Neural progenitor cell (in vitro differentiated cells): ENCODE measurements around the gene FRS2. TPM values are rescaled to one million over a fixed set of nuclear protein-coding genes. Genes with fewer than 3 reads are reported as not detected.
A peak's percentile ranks its signal among the peaks of the same experiment; 100 is the strongest.

Source experiments
- DNase-seq: peaks from one replicate; pipeline ENCODE4 v3.0.0-alpha.2; 2016; ENCODE audit warnings: low spot score
- H2AFZ ChIP-seq: fragments of 200-600 bp; sonication (generic); replicated peaks from 2 replicates; pipeline ENCODE4 v1.6.1; 2016; ENCODE audit warnings: antibody characterized with exemption
- H3F3A ChIP-seq: fragments of 200-600 bp; sonication (generic); 2 replicates; pipeline ENCODE4 v1.6.1; 2016; ENCODE audit warnings: antibody characterized with exemption, low read depth
- H3K27ac ChIP-seq: fragments of 200-600 bp; sonication (generic); 2 replicates; pipeline ENCODE4 v1.5.1; 2016; ENCODE audit warnings: mild to moderate bottlenecking
- H3K27me3 ChIP-seq: fragments of 200-600 bp; sonication (generic); 2 replicates; pipeline ENCODE4 v1.6.1; 2016; ENCODE audit warnings: mild to moderate bottlenecking, moderate library complexity
- H3K36me3 ChIP-seq: fragments of 200-600 bp; sonication (generic); 2 replicates; pipeline ENCODE4 v1.5.1; 2016
- H3K4me1 ChIP-seq: fragments of 200-600 bp; sonication (generic); 2 replicates; pipeline ENCODE4 v1.6.1; 2016; ENCODE audit warnings: mixed run types
- H3K4me2 ChIP-seq: fragments of 200-600 bp; sonication (generic); 2 replicates; pipeline ENCODE4 v1.6.1; 2016
- H3K4me3 ChIP-seq: fragments of 200-600 bp; sonication (generic); 2 replicates; pipeline ENCODE4 v1.5.1; 2016
- H3K79me2 ChIP-seq: fragments of 200-600 bp; sonication (generic); 2 replicates; pipeline ENCODE4 v1.6.1; 2016; ENCODE audit warnings: low read depth
- H3K9ac ChIP-seq: fragments of 200-600 bp; sonication (generic); 2 replicates; pipeline ENCODE4 v1.6.1; 2016
- H3K9me3 ChIP-seq: fragments of 200-600 bp; sonication (generic); 2 replicates; pipeline ENCODE4 v1.5.1; 2016; ENCODE audit warnings: low read depth
- H4K20me1 ChIP-seq: fragments of 200-600 bp; sonication (generic); 2 replicates; pipeline ENCODE4 v1.6.1; 2016; ENCODE audit warnings: low read depth
- H3K27ac Mint-ChIP-seq: 3 replicates; pipeline ENCODE4 v1.8.0; 2021; ENCODE audit warnings: mixed read lengths
- H3K27me3 Mint-ChIP-seq: 2 replicates; pipeline ENCODE4 v1.8.0; 2022; ENCODE audit warnings: low read depth, mild to moderate bottlenecking, inconsistent platforms, moderate library complexity, mixed read lengths; ENCODE audit not compliant: insufficient read depth
- H3K36me3 Mint-ChIP-seq: 3 replicates; pipeline ENCODE4 v1.8.0; 2021; ENCODE audit warnings: mixed read lengths
- H3K4me1 Mint-ChIP-seq: 3 replicates; pipeline ENCODE4 v1.8.0; 2021; ENCODE audit warnings: mixed read lengths
- H3K4me3 Mint-ChIP-seq: 3 replicates; pipeline ENCODE4 v1.8.0; 2021; ENCODE audit warnings: mild to moderate bottlenecking, moderate library complexity, mixed read lengths
- H3K9me3 Mint-ChIP-seq: 3 replicates; pipeline ENCODE4 v1.8.0; 2020; ENCODE audit warnings: mixed read lengths
- CTCF ChIP-seq: fragments of 200-600 bp; sonication (generic); IDR thresholded peaks from 2 replicates; pipeline ENCODE4 v1.5.1; 2017; ENCODE audit warnings: antibody characterized with exemption, mild to moderate bottlenecking
- EZH2 ChIP-seq: fragments of 200-600 bp; sonication (generic); IDR thresholded peaks from 2 replicates; pipeline ENCODE4 v1.6.1; 2017; ENCODE audit warnings: antibody characterized with exemption, mild to moderate bottlenecking, moderate library complexity
- EZH2phosphoT487 ChIP-seq: fragments of 200-600 bp; sonication (generic); IDR thresholded peaks from 2 replicates; pipeline ENCODE4 v1.6.1; 2017; ENCODE audit warnings: antibody characterized with exemption
- total RNA-seq: library from RNA; depleted of rRNA; stranded (reverse); fragments of >200 nt; gene quantifications from 2 replicates; pipeline ENCODE4 v1.2.3, GENCODE V29; 2015; ENCODE audit warnings: low replicate concordance

FRS2 gene
- total RNA-seq, 1 donor from 2014 or later, result 128 TPM

DNA sequence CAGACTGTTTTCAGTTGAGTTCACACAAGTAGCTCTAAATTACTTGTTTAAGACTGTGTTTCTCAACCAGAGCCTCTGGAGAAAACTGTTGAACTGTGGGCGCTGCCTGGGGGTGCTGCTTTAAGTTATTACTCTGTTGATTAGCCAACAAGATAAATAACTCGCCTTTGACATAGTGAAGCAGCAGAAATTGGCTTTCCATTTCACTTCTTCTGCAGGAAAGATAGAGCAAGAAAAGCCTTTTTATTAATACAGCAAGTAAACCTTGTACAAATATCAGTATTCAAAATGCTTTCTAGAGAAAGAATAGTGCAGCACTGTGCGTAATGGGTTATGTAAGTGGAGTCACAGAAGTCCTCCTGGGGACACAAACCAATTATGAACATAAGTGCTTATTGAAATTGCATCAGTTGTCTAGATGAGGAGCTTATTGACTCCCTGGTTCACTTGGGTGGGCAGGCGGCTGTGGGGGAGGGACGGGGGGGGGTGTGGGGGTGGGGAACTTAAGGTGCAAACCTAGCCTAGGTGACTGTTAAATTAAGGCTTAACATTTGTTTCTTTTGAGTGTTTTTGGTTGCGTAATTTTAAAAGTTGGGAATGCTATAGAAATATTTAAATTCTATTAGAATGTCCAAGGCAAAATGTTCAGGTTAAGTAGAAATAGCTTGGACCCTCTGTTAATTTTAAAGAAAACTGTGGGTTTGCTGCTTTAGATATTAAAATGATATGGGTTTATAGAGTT lies 6.3 kb downstream of the FRS2 start:
- no peak for DNase-seq
- H3K4me3 Mint-ChIP-seq, result no peak overlapping the region
- H3K9me3 ChIP-seq, result no peaks in the 10 kb centered on the region
- no peak for TF ChIP-seq EZH2
- no peak for TF ChIP-seq CTCF
- TF ChIP-seq EZH2phosphoT487, result no peak
- peaks cover 27% of the 10 kb centered on the region for H3K36me3 Mint-ChIP-seq
- H3K27ac Mint-ChIP-seq, result no peak overlapping the region
- H3K27me3 ChIP-seq, result no peaks in the 10 kb centered on the region
- peaks cover 72% of the 10 kb centered on the region for H4K20me1 ChIP-seq
- no peak overlapping the region for H2AFZ ChIP-seq
- H3K4me1 Mint-ChIP-seq, result peaks cover 42% of the 10 kb centered on the region
- H3K9me3 Mint-ChIP-seq, result peaks cover 18% of the 10 kb centered on the region
- H3K27me3 Mint-ChIP-seq, result peaks cover 2% of the 10 kb centered on the region
- H3K27ac ChIP-seq, result peak overlapping the region; percentile 68
- H3K4me3 ChIP-seq, result peak overlapping the region; percentile 11
- H3K4me1 ChIP-seq, result peaks cover 49% of the 10 kb centered on the region
- peaks cover 100% of the 10 kb centered on the region for H3K79me2 ChIP-seq
- no peak overlapping the region for H3K9ac ChIP-seq
- H3K4me2 ChIP-seq, result peak overlapping the region; percentile 94
- H3K36me3 ChIP-seq, result no peaks in the 10 kb centered on the region
- peaks cover 32% of the 10 kb centered on the region for H3F3A ChIP-seq

- no peak overlapping the region for H3K4me3 ChIP-seq
- no peaks in the 10 kb centered on the region for H3K9me3 ChIP-seq
- no peak overlapping the region for H3K9ac ChIP-seq
- H3K27me3 ChIP-seq, result no peaks in the 10 kb centered on the region
- TF ChIP-seq CTCF (no peak), EZH2phosphoT487 (no peak), EZH2 (no peak)
- Mint-ChIP-seq H3K36me3 (peaks cover 43% of the 10 kb centered on the region), H3K4me3 (no peak overlapping the region), H3K27me3 (no peaks in the 10 kb centered on the region), H3K27ac (no peak overlapping the region), H3K9me3 (peaks cover 30% of the 10 kb centered on the region), H3K4me1 (peaks cover 19% of the 10 kb centered on the region)
- H2AFZ ChIP-seq, result no peak overlapping the region
- no peaks in the 10 kb centered on the region for H3K36me3 ChIP-seq
- peaks cover 21% of the 10 kb centered on the region for H3K4me1 ChIP-seq
- no peak overlapping the region for H3K4me2 ChIP-seq
- H3F3A ChIP-seq, result peaks cover 18% of the 10 kb centered on the region
- peaks cover 100% of the 10 kb centered on the region for H3K79me2 ChIP-seq
- H3K27ac ChIP-seq, result no peak overlapping the region
- H4K20me1 ChIP-seq, result peaks cover 48% of the 10 kb centered on the region
- DNase-seq, result no peak
Measured at GRCh38 chr12:69479675-69480074, 9.5 kb downstream of the FRS2 start.

GRCh38 chr12:69480698-69481097 lies 10.5 kb downstream of the FRS2 start:
- no peaks in the 10 kb centered on the region for H3K27me3 ChIP-seq
- peaks cover 8% of the 10 kb centered on the region for H3K4me1 Mint-ChIP-seq
- H3K9ac ChIP-seq, result no peak overlapping the region
- H4K20me1 ChIP-seq, result peaks cover 39% of the 10 kb centered on the region
- no peak overlapping the region for H3K4me3 ChIP-seq
- peaks cover 47% of the 10 kb centered on the region for H3K36me3 Mint-ChIP-seq
- no peak overlapping the region for H3K4me3 Mint-ChIP-seq
- no peak for DNase-seq
- no peaks in the 10 kb centered on the region for H3K9me3 ChIP-seq
- peaks cover 35% of the 10 kb centered on the region for H3K9me3 Mint-ChIP-seq
- H3K27ac Mint-ChIP-seq, result no peak overlapping the region
- TF ChIP-seq CTCF (no peak), EZH2phosphoT487 (no peak), EZH2 (no peak)
- H3K4me1 ChIP-seq, result peaks cover 13% of the 10 kb centered on the region
- H3K27ac ChIP-seq, result no peak overlapping the region
- no peaks in the 10 kb centered on the region for H3K36me3 ChIP-seq
- H2AFZ ChIP-seq, result no peak overlapping the region
- H3K79me2 ChIP-seq, result peaks cover 100% of the 10 kb centered on the region
- H3F3A ChIP-seq, result peaks cover 8% of the 10 kb centered on the region
- no peak overlapping the region for H3K4me2 ChIP-seq
- H3K27me3 Mint-ChIP-seq, result no peaks in the 10 kb centered on the region
